Neural progenitor cell (in vitro differentiated cells): Measurements from ENCODE around the gene FANCC. TPM values are rescaled to one million over a fixed set of nuclear protein-coding genes. Genes with fewer than 3 reads are reported as not detected.

Source experiments
- DNase-seq: peaks from one replicate; pipeline ENCODE4 v3.0.0-alpha.2; 2016; ENCODE audit warnings: low spot score
- H2AFZ ChIP-seq: fragments of 200-600 bp; sonication (generic); replicated peaks from 2 replicates; pipeline ENCODE4 v1.6.1; 2016; ENCODE audit warnings: antibody characterized with exemption
- H3F3A ChIP-seq: fragments of 200-600 bp; sonication (generic); 2 replicates; pipeline ENCODE4 v1.6.1; 2016; ENCODE audit warnings: antibody characterized with exemption, low read depth
- H3K27ac ChIP-seq: fragments of 200-600 bp; sonication (generic); 2 replicates; pipeline ENCODE4 v1.5.1; 2016; ENCODE audit warnings: mild to moderate bottlenecking
- H3K27me3 ChIP-seq: fragments of 200-600 bp; sonication (generic); 2 replicates; pipeline ENCODE4 v1.6.1; 2016; ENCODE audit warnings: mild to moderate bottlenecking, moderate library complexity
- H3K36me3 ChIP-seq: fragments of 200-600 bp; sonication (generic); 2 replicates; pipeline ENCODE4 v1.5.1; 2016
- H3K4me1 ChIP-seq: fragments of 200-600 bp; sonication (generic); 2 replicates; pipeline ENCODE4 v1.6.1; 2016; ENCODE audit warnings: mixed run types
- H3K4me2 ChIP-seq: fragments of 200-600 bp; sonication (generic); 2 replicates; pipeline ENCODE4 v1.6.1; 2016
- H3K4me3 ChIP-seq: fragments of 200-600 bp; sonication (generic); 2 replicates; pipeline ENCODE4 v1.5.1; 2016
- H3K79me2 ChIP-seq: fragments of 200-600 bp; sonication (generic); 2 replicates; pipeline ENCODE4 v1.6.1; 2016; ENCODE audit warnings: low read depth
- H3K9ac ChIP-seq: fragments of 200-600 bp; sonication (generic); 2 replicates; pipeline ENCODE4 v1.6.1; 2016
- H3K9me3 ChIP-seq: fragments of 200-600 bp; sonication (generic); 2 replicates; pipeline ENCODE4 v1.5.1; 2016; ENCODE audit warnings: low read depth
- H4K20me1 ChIP-seq: fragments of 200-600 bp; sonication (generic); 2 replicates; pipeline ENCODE4 v1.6.1; 2016; ENCODE audit warnings: low read depth
- H3K27ac Mint-ChIP-seq: 3 replicates; pipeline ENCODE4 v1.8.0; 2021; ENCODE audit warnings: mixed read lengths
- H3K27me3 Mint-ChIP-seq: 2 replicates; pipeline ENCODE4 v1.8.0; 2022; ENCODE audit warnings: low read depth, mild to moderate bottlenecking, inconsistent platforms, moderate library complexity, mixed read lengths; ENCODE audit not compliant: insufficient read depth
- H3K36me3 Mint-ChIP-seq: 3 replicates; pipeline ENCODE4 v1.8.0; 2021; ENCODE audit warnings: mixed read lengths
- H3K4me1 Mint-ChIP-seq: 3 replicates; pipeline ENCODE4 v1.8.0; 2021; ENCODE audit warnings: mixed read lengths
- H3K4me3 Mint-ChIP-seq: 3 replicates; pipeline ENCODE4 v1.8.0; 2021; ENCODE audit warnings: mild to moderate bottlenecking, moderate library complexity, mixed read lengths
- H3K9me3 Mint-ChIP-seq: 3 replicates; pipeline ENCODE4 v1.8.0; 2020; ENCODE audit warnings: mixed read lengths
- EZH2 ChIP-seq: fragments of 200-600 bp; sonication (generic); IDR thresholded peaks from 2 replicates; pipeline ENCODE4 v1.6.1; 2017; ENCODE audit warnings: antibody characterized with exemption, mild to moderate bottlenecking, moderate library complexity
- EZH2phosphoT487 ChIP-seq: fragments of 200-600 bp; sonication (generic); IDR thresholded peaks from 2 replicates; pipeline ENCODE4 v1.6.1; 2017; ENCODE audit warnings: antibody characterized with exemption
- total RNA-seq: library from RNA; depleted of rRNA; stranded (reverse); fragments of >200 nt; gene quantifications from 2 replicates; pipeline ENCODE4 v1.2.3, GENCODE V29; 2015; ENCODE audit warnings: low replicate concordance
- TF ChIP-seq, protein P1 (sequence below): fragments of 200-600 bp; sonication (generic); IDR thresholded peaks from 2 replicates; pipeline ENCODE4 v1.5.1; 2017; ENCODE audit warnings: antibody characterized with exemption, mild to moderate bottlenecking

The FANCC gene
- total RNA-seq, 1 donor from 2014 or later: 49.6 TPM

DNA sequence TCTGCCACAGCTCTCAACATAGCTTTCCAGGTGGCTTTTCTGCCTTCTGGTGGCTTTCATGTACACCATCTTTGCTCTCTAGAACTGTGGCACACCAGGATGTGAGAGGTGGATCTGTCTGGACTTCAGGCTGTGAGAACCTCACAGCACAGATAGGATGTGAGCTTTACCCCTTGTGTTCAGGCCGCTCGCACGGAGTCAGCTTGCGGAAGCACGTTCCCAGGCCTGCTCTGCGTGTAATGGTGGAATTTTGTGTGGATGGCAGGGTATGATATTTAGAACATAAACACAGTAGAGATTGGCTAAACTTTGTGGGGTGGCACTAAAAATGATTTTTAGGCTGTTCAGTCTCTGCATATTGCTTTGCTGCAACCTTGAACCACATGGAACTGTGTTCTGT is 250.5 kb downstream of the FANCC start:
- H3K9me3 Mint-ChIP-seq: no peaks in the 10 kb centered on the region
- no peak overlapping the region for H2AFZ ChIP-seq
- H3K4me1 Mint-ChIP-seq: peaks cover 22% of the 10 kb centered on the region
- no peaks in the 10 kb centered on the region for H3F3A ChIP-seq
- peaks cover 4% of the 10 kb centered on the region for H3K4me1 ChIP-seq
- no peak overlapping the region for H3K4me3 ChIP-seq
- H3K4me2 ChIP-seq: no peak overlapping the region
- H3K9me3 ChIP-seq: no peaks in the 10 kb centered on the region
- H3K9ac ChIP-seq: no peak overlapping the region
- TF ChIP-seq EZH2phosphoT487 (no peak), EZH2 (no peak)
- H3K27me3 ChIP-seq: no peaks in the 10 kb centered on the region
- H3K27ac Mint-ChIP-seq: no peak overlapping the region
- no peak for DNase-seq
- H3K36me3 ChIP-seq: no peaks in the 10 kb centered on the region
- no peaks in the 10 kb centered on the region for H4K20me1 ChIP-seq
- H3K27me3 Mint-ChIP-seq: no peaks in the 10 kb centered on the region
- no peak overlapping the region for H3K4me3 Mint-ChIP-seq
- H3K27ac ChIP-seq: no peak overlapping the region
- H3K36me3 Mint-ChIP-seq: peaks cover 19% of the 10 kb centered on the region
- H3K79me2 ChIP-seq: no peaks in the 10 kb centered on the region

DNA sequence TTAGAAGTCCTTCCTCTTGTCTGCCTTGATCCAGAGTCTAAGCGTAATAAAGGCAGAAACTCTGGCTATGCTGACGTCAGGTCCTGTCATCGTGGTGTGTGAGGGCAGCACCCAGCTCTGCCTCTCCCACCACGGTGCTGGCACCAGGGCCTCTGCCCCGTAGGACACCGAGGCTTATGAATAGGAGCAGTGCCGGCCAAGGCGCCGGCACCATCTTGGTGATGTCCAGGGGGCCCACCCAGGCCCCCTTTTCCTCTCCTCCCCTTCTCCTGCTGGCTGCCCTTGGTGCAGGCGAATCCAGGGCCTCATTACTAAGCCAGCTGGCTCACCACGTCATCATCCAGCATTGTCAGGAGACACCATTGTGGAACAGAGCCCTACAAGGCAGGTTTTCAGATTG is 252.3 kb downstream of the FANCC start:
- Histone ChIP-seq H4K20me1 (no peaks in the 10 kb centered on the region), H3K9ac (no peak overlapping the region), H3K4me3 (no peak overlapping the region), H3K36me3 (no peaks in the 10 kb centered on the region), H3K9me3 (no peaks in the 10 kb centered on the region), H3K4me1 (peaks cover 4% of the 10 kb centered on the region), H3K27me3 (no peaks in the 10 kb centered on the region), H3F3A (no peaks in the 10 kb centered on the region), H3K27ac (no peak overlapping the region), H3K4me2 (no peak overlapping the region), H2AFZ (no peak overlapping the region), H3K79me2 (no peaks in the 10 kb centered on the region)
- Mint-ChIP-seq H3K4me3 (no peak overlapping the region), H3K27me3 (no peaks in the 10 kb centered on the region), H3K36me3 (peaks cover 23% of the 10 kb centered on the region), H3K27ac (no peak overlapping the region), H3K9me3 (no peaks in the 10 kb centered on the region), H3K4me1 (peaks cover 33% of the 10 kb centered on the region)
- TF ChIP-seq EZH2: no peak
- TF ChIP-seq, protein P1, sequence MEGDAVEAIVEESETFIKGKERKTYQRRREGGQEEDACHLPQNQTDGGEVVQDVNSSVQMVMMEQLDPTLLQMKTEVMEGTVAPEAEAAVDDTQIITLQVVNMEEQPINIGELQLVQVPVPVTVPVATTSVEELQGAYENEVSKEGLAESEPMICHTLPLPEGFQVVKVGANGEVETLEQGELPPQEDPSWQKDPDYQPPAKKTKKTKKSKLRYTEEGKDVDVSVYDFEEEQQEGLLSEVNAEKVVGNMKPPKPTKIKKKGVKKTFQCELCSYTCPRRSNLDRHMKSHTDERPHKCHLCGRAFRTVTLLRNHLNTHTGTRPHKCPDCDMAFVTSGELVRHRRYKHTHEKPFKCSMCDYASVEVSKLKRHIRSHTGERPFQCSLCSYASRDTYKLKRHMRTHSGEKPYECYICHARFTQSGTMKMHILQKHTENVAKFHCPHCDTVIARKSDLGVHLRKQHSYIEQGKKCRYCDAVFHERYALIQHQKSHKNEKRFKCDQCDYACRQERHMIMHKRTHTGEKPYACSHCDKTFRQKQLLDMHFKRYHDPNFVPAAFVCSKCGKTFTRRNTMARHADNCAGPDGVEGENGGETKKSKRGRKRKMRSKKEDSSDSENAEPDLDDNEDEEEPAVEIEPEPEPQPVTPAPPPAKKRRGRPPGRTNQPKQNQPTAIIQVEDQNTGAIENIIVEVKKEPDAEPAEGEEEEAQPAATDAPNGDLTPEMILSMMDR: no peak
- no peak for TF ChIP-seq EZH2phosphoT487
- DNase-seq: no peak

DNA sequence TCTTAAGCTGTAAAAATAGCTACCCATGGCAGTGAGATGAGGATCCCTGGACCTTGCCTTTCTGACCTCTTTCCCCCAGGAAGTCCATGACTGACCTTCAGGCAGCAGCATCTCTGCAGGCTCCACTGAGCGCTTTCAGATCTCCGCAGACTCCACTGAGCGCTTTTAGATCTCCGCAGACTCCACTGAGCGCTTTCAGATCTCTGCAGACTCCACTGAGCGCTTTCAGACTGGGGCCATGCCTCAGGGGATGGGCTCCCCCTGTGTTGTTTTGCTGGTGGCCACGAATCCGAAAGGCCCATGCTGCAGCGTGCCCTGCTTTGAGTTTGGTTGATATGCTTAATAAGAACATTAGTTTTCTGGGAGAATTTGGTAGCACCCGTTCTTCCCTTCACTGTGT is 254.2 kb downstream of the FANCC start:
- Mint-ChIP-seq H3K27me3 (no peaks in the 10 kb centered on the region), H3K4me3 (peak overlapping the region; percentile 19), H3K9me3 (no peaks in the 10 kb centered on the region), H3K27ac (peak overlapping the region; percentile 73), H3K36me3 (peaks cover 20% of the 10 kb centered on the region), H3K4me1 (peaks cover 49% of the 10 kb centered on the region)
- no peak overlapping the region for H3K4me3 ChIP-seq
- H3F3A ChIP-seq: no peaks in the 10 kb centered on the region
- H4K20me1 ChIP-seq: no peaks in the 10 kb centered on the region
- H3K79me2 ChIP-seq: no peaks in the 10 kb centered on the region
- no peak overlapping the region for H3K9ac ChIP-seq
- H3K4me1 ChIP-seq: peaks cover 8% of the 10 kb centered on the region
- H3K36me3 ChIP-seq: no peaks in the 10 kb centered on the region
- peak; percentile 49 for DNase-seq
- H3K27me3 ChIP-seq: no peaks in the 10 kb centered on the region
- H3K9me3 ChIP-seq: no peaks in the 10 kb centered on the region
- no peak overlapping the region for H3K27ac ChIP-seq
- peak overlapping the region; percentile 25 for H3K4me2 ChIP-seq
- no peak for TF ChIP-seq EZH2
- TF ChIP-seq, protein P1: no peak
- no peak for TF ChIP-seq EZH2phosphoT487
- no peak overlapping the region for H2AFZ ChIP-seq

DNA sequence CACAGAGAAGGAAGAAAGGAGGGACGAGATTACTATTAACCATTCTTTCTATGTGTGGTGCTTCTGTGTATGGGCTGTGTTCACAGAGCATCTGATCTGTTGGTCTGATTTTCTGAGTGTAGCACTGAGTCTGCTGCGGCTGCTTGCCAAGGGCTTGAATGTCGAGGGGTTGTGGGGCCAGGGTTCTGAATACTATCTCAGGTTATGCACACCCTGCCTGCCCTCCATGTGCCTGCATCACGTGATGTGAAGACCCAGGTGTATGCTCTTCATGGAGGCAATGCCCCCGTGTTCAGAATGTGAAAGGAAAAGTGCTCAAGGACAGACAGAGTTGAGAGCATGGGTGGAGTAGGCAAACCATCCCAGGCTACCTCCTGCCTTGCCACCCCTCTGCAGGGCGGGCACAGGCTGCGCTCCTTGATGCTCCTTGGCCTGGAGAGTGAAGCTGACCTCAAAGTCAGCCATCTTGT is 254.9 kb downstream of the FANCC start:
- no peaks in the 10 kb centered on the region for H3K79me2 ChIP-seq
- Mint-ChIP-seq H3K27me3 (no peaks in the 10 kb centered on the region), H3K4me1 (peaks cover 56% of the 10 kb centered on the region), H3K9me3 (no peaks in the 10 kb centered on the region), H3K36me3 (peaks cover 13% of the 10 kb centered on the region), H3K4me3 (no peak overlapping the region), H3K27ac (peak overlapping the region; percentile 89)
- DNase-seq: no peak
- H3K4me2 ChIP-seq: no peak overlapping the region
- no peaks in the 10 kb centered on the region for H3K36me3 ChIP-seq
- H3K27ac ChIP-seq: no peak overlapping the region
- H3K4me1 ChIP-seq: peaks cover 14% of the 10 kb centered on the region
- H3K27me3 ChIP-seq: no peaks in the 10 kb centered on the region
- no peaks in the 10 kb centered on the region for H4K20me1 ChIP-seq
- H3K9me3 ChIP-seq: no peaks in the 10 kb centered on the region
- no peak overlapping the region for H2AFZ ChIP-seq
- H3K9ac ChIP-seq: no peak overlapping the region
- TF ChIP-seq, protein P1: no peak
- no peak for TF ChIP-seq EZH2
- no peak for TF ChIP-seq EZH2phosphoT487
- no peak overlapping the region for H3K4me3 ChIP-seq
- H3F3A ChIP-seq: no peaks in the 10 kb centered on the region
